ENCODE data around the gene TUBA4A. TPM values are rescaled to one million over a fixed set of nuclear protein-coding genes. Genes with fewer than 3 reads are reported as not detected.

Gene TUBA4A
- total and polyA plus RNA-seq, 12 donors: 13.4 to 741 (median 27.0) TPM

DNA sequence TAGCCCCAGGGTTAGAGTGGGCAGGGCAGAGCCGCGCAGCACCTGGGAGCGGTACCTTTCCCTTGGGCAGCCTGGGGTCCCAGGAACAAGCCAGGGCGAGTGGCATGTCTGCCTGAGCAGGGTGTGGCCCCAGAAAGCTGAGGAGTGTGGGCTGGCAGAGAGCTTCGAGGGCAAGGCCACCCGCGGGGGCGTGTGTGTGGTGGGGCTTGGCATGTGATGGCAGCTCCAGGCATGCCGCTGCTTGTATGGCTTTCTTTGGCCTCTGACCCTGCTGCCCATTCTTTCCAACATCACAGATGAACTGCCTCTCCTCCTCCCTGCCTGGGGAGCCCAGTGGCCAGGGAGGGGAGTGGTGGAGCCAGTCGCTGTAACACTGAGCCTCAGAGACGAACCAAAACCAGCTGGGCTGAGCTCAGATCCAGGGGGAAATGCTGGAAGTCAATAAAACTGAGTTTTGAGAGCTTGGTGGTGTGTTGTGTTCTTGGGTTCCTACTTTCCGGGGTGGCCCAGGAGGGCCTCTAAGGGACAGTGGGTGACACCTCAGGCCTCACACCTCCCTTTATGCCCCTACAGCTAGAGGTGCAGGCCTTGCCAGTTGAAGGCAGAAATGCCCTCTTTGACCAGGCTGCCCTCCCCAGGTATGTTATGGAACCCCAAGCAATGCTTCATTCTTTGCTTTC, 32.9 kb upstream of the TUBA4A start:
- DNase-seq: peak in 3 of 7 donors; percentile 55 to 71 (median 55)
- intact Hi-C loops (cut with DNase I): no loop called here
- Histone ChIP-seq H3K36me3 (replicated peaks in 1 of 2) (peaks cover 0 to 41% of the 10 kb centered on the region in 2 donors), H3K4me3 (no peak overlapping the region), H3K9me3 (replicated peaks in 1 of 3) (no peaks in the 10 kb centered on the region), H3K27ac (peak overlapping the region in 3 of 5 donors; percentile 23 to 69 (median 65)), H3K4me1 (replicated peaks in 1 of 2) (peaks cover 0 to 18% of the 10 kb centered on the region in 2 donors), H3K27me3 (no peaks in the 10 kb centered on the region)
- TF ChIP-seq, protein P1, sequence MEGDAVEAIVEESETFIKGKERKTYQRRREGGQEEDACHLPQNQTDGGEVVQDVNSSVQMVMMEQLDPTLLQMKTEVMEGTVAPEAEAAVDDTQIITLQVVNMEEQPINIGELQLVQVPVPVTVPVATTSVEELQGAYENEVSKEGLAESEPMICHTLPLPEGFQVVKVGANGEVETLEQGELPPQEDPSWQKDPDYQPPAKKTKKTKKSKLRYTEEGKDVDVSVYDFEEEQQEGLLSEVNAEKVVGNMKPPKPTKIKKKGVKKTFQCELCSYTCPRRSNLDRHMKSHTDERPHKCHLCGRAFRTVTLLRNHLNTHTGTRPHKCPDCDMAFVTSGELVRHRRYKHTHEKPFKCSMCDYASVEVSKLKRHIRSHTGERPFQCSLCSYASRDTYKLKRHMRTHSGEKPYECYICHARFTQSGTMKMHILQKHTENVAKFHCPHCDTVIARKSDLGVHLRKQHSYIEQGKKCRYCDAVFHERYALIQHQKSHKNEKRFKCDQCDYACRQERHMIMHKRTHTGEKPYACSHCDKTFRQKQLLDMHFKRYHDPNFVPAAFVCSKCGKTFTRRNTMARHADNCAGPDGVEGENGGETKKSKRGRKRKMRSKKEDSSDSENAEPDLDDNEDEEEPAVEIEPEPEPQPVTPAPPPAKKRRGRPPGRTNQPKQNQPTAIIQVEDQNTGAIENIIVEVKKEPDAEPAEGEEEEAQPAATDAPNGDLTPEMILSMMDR (IDR thresholded peaks at IDR 0.05): no peak
- no peak for TF ChIP-seq POLR2A (IDR thresholded peaks at IDR 0.05)
- 58 to 100% (median 63%) methylated on average over 1 to 12 of the region's 12 CpGs for WGBS, 4 donors

DNA sequence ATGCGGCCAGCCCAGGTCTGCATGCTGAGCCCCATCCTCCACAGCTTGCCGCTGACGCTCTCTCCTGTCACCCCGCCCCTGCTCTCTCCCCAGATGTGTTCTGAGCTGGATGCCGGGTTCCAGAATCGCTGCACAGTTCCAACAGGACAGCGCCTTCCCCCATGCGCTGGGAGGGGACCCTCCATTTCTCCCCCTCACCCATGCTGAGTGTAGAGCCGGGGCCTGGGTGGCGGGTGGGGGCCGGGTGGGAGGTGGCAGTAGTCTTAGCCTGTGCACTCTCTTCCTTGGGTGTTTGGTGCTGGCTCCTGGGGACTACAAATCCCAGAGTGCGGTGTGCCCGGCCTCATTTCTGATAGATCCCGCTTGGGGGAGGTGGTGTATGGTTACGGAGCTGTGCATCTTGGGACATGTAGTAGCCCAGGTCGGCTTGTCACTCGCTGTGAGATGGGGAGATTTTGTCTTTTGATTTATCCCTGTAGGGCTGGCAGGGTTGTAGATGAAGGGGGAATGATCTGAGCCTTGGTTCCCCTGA, 32.2 kb upstream of the TUBA4A start:
- H3K27ac ChIP-seq: peak overlapping the region in 2 of 5 donors; percentile 65 to 69
- intact Hi-C loops (cut with DNase I): no loop called here
- DNase-seq: peak in 6 of 7 donors; percentile 58 to 83 (median 62)

DNA sequence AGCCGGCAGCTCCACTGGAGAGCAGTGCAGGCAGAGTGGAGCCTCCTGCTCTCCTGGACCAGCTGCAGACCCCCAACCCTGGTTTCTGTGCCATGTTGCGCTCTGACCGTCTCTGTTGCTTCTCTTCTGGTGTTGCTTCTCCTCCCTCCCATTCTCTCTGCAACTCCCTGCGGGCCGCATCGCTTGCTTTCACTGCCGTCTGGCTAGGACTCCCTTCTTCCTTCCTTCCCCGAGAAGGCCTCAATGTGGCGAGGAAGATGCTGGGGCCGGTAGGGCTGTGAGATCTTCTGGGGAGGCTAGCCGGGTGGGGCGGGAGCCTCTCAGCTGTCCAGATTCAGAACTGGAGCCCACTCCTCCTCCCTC, 31.6 kb upstream of the TUBA4A start:
- H3K4me3 ChIP-seq: no peak overlapping the region
- no peaks in the 10 kb centered on the region for H3K9me3 ChIP-seq (replicated peaks in 1 of 3)
- no peaks in the 10 kb centered on the region for H3K27me3 ChIP-seq
- H3K27ac ChIP-seq: peak overlapping the region in 2 of 5 donors; percentile 3 to 69
- TF ChIP-seq, protein P1 (IDR thresholded peaks at IDR 0.05): no peak
- TF ChIP-seq POLR2A (IDR thresholded peaks at IDR 0.05): no peak
- intact Hi-C loops (cut with DNase I): no loop called here
- WGBS, 4 donors: 85 to 93% (median 91%) methylated on average over 11 to 12 of the region's 12 CpGs
- H3K4me1 ChIP-seq (replicated peaks in 1 of 2): peaks cover under 1 to 27% of the 10 kb centered on the region in 2 donors
- DNase-seq: no peak
- peaks cover 0 to 53% of the 10 kb centered on the region in 2 donors for H3K36me3 ChIP-seq (replicated peaks in 1 of 2)

More for the DNA sequence above, 32.2 kb upstream of the TUBA4A start:
- TF ChIP-seq, protein P1 (IDR thresholded peaks at IDR 0.05): no peak
- no peak for TF ChIP-seq POLR2A (IDR thresholded peaks at IDR 0.05)
- H3K4me3 ChIP-seq: no peak overlapping the region
- no peaks in the 10 kb centered on the region for H3K27me3 ChIP-seq
- peaks cover 0 to 21% of the 10 kb centered on the region in 2 donors for H3K4me1 ChIP-seq (replicated peaks in 1 of 2)
- H3K9me3 ChIP-seq (replicated peaks in 1 of 3): no peaks in the 10 kb centered on the region
- peaks cover 0 to 47% of the 10 kb centered on the region in 2 donors for H3K36me3 ChIP-seq (replicated peaks in 1 of 2)
- WGBS, 4 donors: 67 to 81% (median 73%) methylated on average over 11 to 17 of the region's 17 CpGs

DNA sequence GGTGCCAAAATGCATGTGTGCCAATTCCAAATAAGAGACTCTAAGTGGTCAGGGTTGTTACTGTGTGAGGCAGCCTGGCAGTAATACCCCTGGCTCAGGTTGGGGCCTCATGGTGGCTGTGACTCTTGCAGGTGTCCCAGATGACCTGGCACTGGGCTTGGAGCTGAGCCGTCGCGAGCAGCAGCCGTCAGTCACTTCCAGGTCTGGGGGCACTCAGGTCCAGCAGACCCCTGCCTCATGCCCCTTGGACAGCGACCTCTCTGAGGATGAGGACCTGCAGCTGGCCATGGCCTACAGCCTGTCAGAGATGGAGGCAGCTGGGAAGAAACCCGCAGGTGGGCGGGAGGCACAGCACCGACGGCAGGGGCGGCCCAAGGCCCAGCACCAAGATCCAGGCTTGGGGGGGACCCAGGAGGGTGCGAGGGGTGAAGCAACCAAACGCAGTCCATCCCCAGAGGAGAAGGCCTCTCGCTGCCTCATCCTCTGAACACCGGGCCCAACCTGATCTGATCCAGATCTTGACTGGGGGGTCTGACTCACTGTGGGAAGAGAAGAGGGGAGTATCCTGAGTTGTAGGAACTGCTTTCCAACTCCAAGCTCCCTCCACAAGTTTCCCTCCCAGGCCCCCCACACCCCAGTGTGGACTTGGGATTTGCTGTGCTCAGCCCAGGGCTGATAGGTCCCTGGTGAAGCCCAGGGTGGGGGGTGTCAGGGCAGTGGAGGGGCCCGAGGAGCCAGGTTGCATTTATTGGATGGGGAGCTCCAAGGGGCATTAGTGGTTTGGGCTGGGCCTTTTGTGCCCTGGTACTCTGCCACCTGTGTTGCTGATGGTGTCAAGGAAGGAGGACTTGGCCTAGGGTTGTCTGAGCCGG, 31.0 kb upstream of the TUBA4A start:
- intact Hi-C loops (cut with DNase I): no loop called here
- 85 to 93% (median 88%) methylated on average over 8 to 16 of the region's 16 CpGs for WGBS, 4 donors
- Histone ChIP-seq H3K4me3 (no peak overlapping the region), H3K36me3 (replicated peaks in 1 of 2) (peaks cover 0 to 53% of the 10 kb centered on the region in 2 donors), H3K9me3 (replicated peaks in 1 of 3) (no peaks in the 10 kb centered on the region), H3K27me3 (no peaks in the 10 kb centered on the region), H3K27ac (peak overlapping the region in 1 of 5 donors; percentile 69), H3K4me1 (replicated peaks in 1 of 2) (peaks cover 7 to 29% of the 10 kb centered on the region in 2 donors)
- TF ChIP-seq, protein P1 (IDR thresholded peaks at IDR 0.05): no peak
- TF ChIP-seq POLR2A (IDR thresholded peaks at IDR 0.05): no peak
- no peak for DNase-seq
